Measurements from ENCODE around the gene TAF8. TPM values are rescaled to one million over a fixed set of nuclear protein-coding genes. Genes with fewer than 3 reads are reported as not detected.
A peak's percentile ranks its signal among the peaks of the same experiment; 100 is the strongest.

Gene TAF8
- polyA plus RNA-seq, 1 of the 3 experiments (the other 2 are of a cell fraction), result 27.8 TPM

DNA sequence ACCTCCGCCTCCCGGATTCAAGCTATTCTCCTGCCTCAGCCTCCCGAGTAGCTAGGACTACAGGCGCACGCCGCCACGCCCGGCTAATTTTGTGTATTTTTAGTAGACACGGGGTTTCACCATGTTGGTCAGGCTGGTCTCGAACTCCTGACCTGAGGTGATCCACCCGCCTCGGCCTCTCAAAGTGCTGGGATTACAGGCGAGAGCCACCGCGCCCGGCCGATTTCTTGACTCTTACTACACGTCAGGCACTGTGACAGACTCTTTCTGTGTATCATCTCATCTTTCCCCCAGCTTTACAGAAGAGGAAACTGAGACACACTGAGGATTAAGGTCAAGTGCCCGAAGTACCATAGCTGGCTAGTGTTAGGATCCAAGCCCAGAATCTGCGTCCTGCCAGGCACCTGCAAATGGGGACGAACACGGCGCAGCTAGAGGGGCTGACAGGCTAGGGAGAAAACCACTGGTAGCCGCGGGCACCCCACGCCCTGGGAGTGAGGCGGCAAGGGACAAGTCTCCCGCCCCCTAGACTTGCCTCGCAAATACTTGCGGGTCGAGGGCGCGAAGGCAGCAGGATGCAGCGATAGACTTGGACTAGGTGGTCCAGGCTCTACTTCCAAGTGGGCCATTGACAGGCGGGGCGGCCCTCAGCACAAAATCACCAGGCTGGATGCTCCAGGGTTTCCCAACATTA lies 1.1 kb upstream of the TAF8 start:
- ChIA-PET CTCF (interaction anchor here (0.6 to 9.1 kb wide), 6 partner anchors 10 to 360 kb away, joined by 3 to 118 read pairs (median 4); partner anchors contain the start of genes MED20, PRICKLE4 and TOMM6), POLR2A (interaction anchor here (1.4 to 1.7 kb wide), 2 partner anchors 110 to 128 kb away, joined by 3 to 4 read pairs; partner anchors contain the start of genes BYSL and MED20)
- Histone ChIP-seq H3K9ac (peak overlapping the region; percentile 74), H3K9me2 (no peaks in the 10 kb centered on the region), H4K20me1 (ENCODE audit: insufficient read depth) (no peaks in the 10 kb centered on the region), H3K36me3 (replicated peaks in 1 of 2; ENCODE audit: control insufficient read depth in 1 of 2, insufficient read depth in 2 of 2, low read length in 1 of 2) (peaks cover 13 to 22% of the 10 kb centered on the region in 2 experiments), H3K27me3 (ENCODE audit: insufficient read depth) (no peaks in the 10 kb centered on the region), H3K79me2 (ENCODE audit: insufficient read depth) (peaks cover 17% of the 10 kb centered on the region; the same call in 1 of the 2 replicates), H3F3A (replicated peaks; ENCODE audit: insufficient read depth) (peaks cover 15% of the 10 kb centered on the region), H3K4me2 (peak overlapping the region; percentile 99), H3K9me3 (no peaks in the 10 kb centered on the region), H3K4me1 (ENCODE audit: control insufficient read depth in 1 of 2, insufficient read depth in 2 of 2, low read depth in 1 of 2, low read length in 1 of 2) (peaks cover 9 to 13% of the 10 kb centered on the region in 2 experiments; a peak in 2 of 4 replicates), H3K27ac (ENCODE audit: low read depth in 2 of 2, low read length in 1 of 2) (no peak overlapping the region), H3K4me3 (ENCODE audit: low read depth in 2 of 2, low read length in 1 of 2) (peak overlapping the region; percentile 73 to 82; a peak in 3 of 4 replicates), H2AFZ (ENCODE audit: low read depth) (peak overlapping the region; percentile 99)
- WGBS (ENCODE audit: low lambda C conversion rate), result 91% methylated on average over 36 of the region's 36 CpGs
- DNase-seq, result no peak
- TF ChIP-seq, protein P1, sequence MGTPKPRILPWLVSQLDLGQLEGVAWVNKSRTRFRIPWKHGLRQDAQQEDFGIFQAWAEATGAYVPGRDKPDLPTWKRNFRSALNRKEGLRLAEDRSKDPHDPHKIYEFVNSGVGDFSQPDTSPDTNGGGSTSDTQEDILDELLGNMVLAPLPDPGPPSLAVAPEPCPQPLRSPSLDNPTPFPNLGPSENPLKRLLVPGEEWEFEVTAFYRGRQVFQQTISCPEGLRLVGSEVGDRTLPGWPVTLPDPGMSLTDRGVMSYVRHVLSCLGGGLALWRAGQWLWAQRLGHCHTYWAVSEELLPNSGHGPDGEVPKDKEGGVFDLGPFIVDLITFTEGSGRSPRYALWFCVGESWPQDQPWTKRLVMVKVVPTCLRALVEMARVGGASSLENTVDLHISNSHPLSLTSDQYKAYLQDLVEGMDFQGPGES (IDR thresholded peaks at IDR 0.05; ENCODE audit: low read depth, low read length), result no peak
- TF ChIP-seq GABPA (IDR thresholded peaks at IDR 0.05; ENCODE audit: low read depth), result no peak
- TF ChIP-seq MXI1 (IDR thresholded peaks at IDR 0.05; ENCODE audit: low read depth, low read length), result no peak
- TF ChIP-seq SMC3 (IDR thresholded peaks at IDR 0.05; ENCODE audit: low read depth, low read length), result no peak
- TF ChIP-seq ELF1 (IDR thresholded peaks at IDR 0.05), result no peak
- TF ChIP-seq SIN3A (IDR thresholded peaks at IDR 0.05; ENCODE audit: borderline replicate concordance, low read depth, low read length), result no peak
- TF ChIP-seq RFX5 (IDR thresholded peaks at IDR 0.05; ENCODE audit: low read length), result no peak
- TF ChIP-seq, protein P2, sequence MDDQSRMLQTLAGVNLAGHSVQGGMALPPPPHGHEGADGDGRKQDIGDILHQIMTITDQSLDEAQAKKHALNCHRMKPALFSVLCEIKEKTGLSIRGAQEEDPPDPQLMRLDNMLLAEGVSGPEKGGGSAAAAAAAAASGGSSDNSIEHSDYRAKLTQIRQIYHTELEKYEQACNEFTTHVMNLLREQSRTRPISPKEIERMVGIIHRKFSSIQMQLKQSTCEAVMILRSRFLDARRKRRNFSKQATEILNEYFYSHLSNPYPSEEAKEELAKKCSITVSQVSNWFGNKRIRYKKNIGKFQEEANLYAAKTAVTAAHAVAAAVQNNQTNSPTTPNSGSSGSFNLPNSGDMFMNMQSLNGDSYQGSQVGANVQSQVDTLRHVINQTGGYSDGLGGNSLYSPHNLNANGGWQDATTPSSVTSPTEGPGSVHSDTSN (IDR thresholded peaks at IDR 0.05), result no peak
- no peak for TF ChIP-seq RAD21 (IDR thresholded peaks at IDR 0.05; ENCODE audit: low read length)
- no peak for TF ChIP-seq FOSL2 (IDR thresholded peaks at IDR 0.05; ENCODE audit: borderline replicate concordance, low read depth)
- no peak for TF ChIP-seq RXRA (IDR thresholded peaks at IDR 0.05; ENCODE audit: borderline replicate concordance, low read depth)
- no peak for TF ChIP-seq GATA2 (CRISPR knock-in tag; IDR thresholded peaks at IDR 0.05)
- TF ChIP-seq, protein P3, sequence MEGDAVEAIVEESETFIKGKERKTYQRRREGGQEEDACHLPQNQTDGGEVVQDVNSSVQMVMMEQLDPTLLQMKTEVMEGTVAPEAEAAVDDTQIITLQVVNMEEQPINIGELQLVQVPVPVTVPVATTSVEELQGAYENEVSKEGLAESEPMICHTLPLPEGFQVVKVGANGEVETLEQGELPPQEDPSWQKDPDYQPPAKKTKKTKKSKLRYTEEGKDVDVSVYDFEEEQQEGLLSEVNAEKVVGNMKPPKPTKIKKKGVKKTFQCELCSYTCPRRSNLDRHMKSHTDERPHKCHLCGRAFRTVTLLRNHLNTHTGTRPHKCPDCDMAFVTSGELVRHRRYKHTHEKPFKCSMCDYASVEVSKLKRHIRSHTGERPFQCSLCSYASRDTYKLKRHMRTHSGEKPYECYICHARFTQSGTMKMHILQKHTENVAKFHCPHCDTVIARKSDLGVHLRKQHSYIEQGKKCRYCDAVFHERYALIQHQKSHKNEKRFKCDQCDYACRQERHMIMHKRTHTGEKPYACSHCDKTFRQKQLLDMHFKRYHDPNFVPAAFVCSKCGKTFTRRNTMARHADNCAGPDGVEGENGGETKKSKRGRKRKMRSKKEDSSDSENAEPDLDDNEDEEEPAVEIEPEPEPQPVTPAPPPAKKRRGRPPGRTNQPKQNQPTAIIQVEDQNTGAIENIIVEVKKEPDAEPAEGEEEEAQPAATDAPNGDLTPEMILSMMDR (IDR thresholded peaks at IDR 0.05), result no peak
- TF ChIP-seq, protein P4, sequence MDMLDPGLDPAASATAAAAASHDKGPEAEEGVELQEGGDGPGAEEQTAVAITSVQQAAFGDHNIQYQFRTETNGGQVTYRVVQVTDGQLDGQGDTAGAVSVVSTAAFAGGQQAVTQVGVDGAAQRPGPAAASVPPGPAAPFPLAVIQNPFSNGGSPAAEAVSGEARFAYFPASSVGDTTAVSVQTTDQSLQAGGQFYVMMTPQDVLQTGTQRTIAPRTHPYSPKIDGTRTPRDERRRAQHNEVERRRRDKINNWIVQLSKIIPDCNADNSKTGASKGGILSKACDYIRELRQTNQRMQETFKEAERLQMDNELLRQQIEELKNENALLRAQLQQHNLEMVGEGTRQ (IDR thresholded peaks at IDR 0.05; ENCODE audit: borderline replicate concordance, low read depth, low read length), result no peak
- no peak for TF ChIP-seq FOXJ3 (CRISPR knock-in tag; IDR thresholded peaks at IDR 0.05)
- no peak for TF ChIP-seq TCF12 (IDR thresholded peaks at IDR 0.05)

Measured in SK-N-SH (cell line).